WTC11 (cell line): ENCODE data around the gene DNTT. TPM values are rescaled to one million over a fixed set of nuclear protein-coding genes. Genes with fewer than 3 reads are reported as not detected.

ENCODE experiments used
- ATAC-seq: fragments of 200-7000 bp; cut with Tn5 transposase; 2 replicates; pipeline ENCODE4 v1.10.0; 2021; ENCODE audit warnings: mild to moderate bottlenecking, moderate library complexity
- CTCF ChIA-PET: fragments of 300-600 bp; sonication (Branson Sonifier 250); formaldehyde crosslinking; loops from one replicate; lab custom pipeline; 2021; ENCODE audit warnings: antibody characterized with exemption; lab: Charles Lee
- POLR2A ChIA-PET: fragments of 350-600 bp; sonication (Branson Sonifier 250); formaldehyde crosslinking; loops from one replicate; lab custom pipeline; 2021; ENCODE audit warnings: antibody characterized with exemption; lab: Charles Lee
- DNase-seq: peaks from one replicate; pipeline ENCODE4 v3.0.0; 2021; ENCODE audit warnings: low spot score
- H3K27ac Mint-ChIP-seq: 2 replicates; pipeline ENCODE4 v1.8.0; 2021; ENCODE audit warnings: mixed read lengths
- H3K27me3 Mint-ChIP-seq: 2 replicates; pipeline ENCODE4 v1.8.0; 2021; ENCODE audit warnings: low read depth, mild to moderate bottlenecking, moderate library complexity, mixed read lengths
- H3K36me3 Mint-ChIP-seq: 2 replicates; pipeline ENCODE4 v1.8.0; 2021; ENCODE audit warnings: mixed read lengths
- H3K4me1 Mint-ChIP-seq: 2 replicates; pipeline ENCODE4 v1.8.0; 2022; ENCODE audit warnings: mixed read lengths
- H3K4me3 Mint-ChIP-seq: 2 replicates; pipeline ENCODE4 v1.8.0; 2021; ENCODE audit warnings: mild to moderate bottlenecking, moderate library complexity, mixed read lengths
- H3K9me3 Mint-ChIP-seq: 2 replicates; pipeline ENCODE4 v1.8.0; 2021; ENCODE audit warnings: mixed read lengths
- AR ChIP-seq: fragments of 250-450 bp; sonication (Bioruptor Pico); IDR thresholded peaks from 2 replicates; pipeline ENCODE4 v1.9.0; 2021; ENCODE audit warnings: mild to moderate bottlenecking
- CREB1 ChIP-seq: sonication (generic); formaldehyde crosslinking; IDR thresholded peaks from 2 replicates; pipeline ENCODE4 v1.8.0; 2023; ENCODE audit warnings: mild to moderate bottlenecking, missing genetic modification reagents
- CTCF ChIP-seq: fragments of 200-600 bp; IDR thresholded peaks from 2 replicates; pipeline ENCODE4 v1.8.0; 2022; ENCODE audit warnings: antibody characterized with exemption
- ERG ChIP-seq: fragments of 250-450 bp; sonication (Bioruptor Pico); IDR thresholded peaks from 2 replicates; pipeline ENCODE4 v1.8.0; 2021; ENCODE audit warnings: mild to moderate bottlenecking
- ESRRA ChIP-seq: sonication (generic); formaldehyde crosslinking; IDR thresholded peaks from 2 replicates; pipeline ENCODE4 v1.8.1; 2022; ENCODE audit warnings: mild to moderate bottlenecking, missing genetic modification reagents, borderline replicate concordance
- ETV6 ChIP-seq: sonication (generic); formaldehyde crosslinking; IDR thresholded peaks from 2 replicates; pipeline ENCODE4 v1.8.1; 2022; ENCODE audit warnings: mild to moderate bottlenecking, missing genetic modification reagents
- FOXP1 ChIP-seq: sonication (generic); formaldehyde crosslinking; IDR thresholded peaks from 2 replicates; pipeline ENCODE4 v1.8.0; 2022; ENCODE audit warnings: missing genetic modification reagents, mild to moderate bottlenecking, moderate library complexity, borderline replicate concordance
- GTF2I ChIP-seq: fragments of 250-450 bp; sonication (Bioruptor Pico); conservative IDR thresholded peaks from 2 replicates; pipeline ENCODE4 v1.4.0; 2021; ENCODE audit warnings: mild to moderate bottlenecking
- MLX ChIP-seq: sonication (generic); formaldehyde crosslinking; IDR thresholded peaks from 2 replicates; pipeline ENCODE4 v1.8.1; 2023; ENCODE audit warnings: mild to moderate bottlenecking, missing genetic modification reagents, moderate library complexity
- MYBL2 ChIP-seq: sonication (generic); formaldehyde crosslinking; IDR thresholded peaks from 2 replicates; pipeline ENCODE4 v1.8.1; 2023; ENCODE audit warnings: mild to moderate bottlenecking, moderate library complexity, missing genetic modification reagents
- NFATC4 ChIP-seq: fragments of 250-450 bp; sonication (Bioruptor Pico); IDR thresholded peaks from 2 replicates; pipeline ENCODE4 v1.9.0; 2021; ENCODE audit warnings: mild to moderate bottlenecking
- NFE2L1 ChIP-seq: sonication (generic); formaldehyde crosslinking; IDR thresholded peaks from 2 replicates; pipeline ENCODE4 v1.8.1; 2023; ENCODE audit warnings: missing genetic modification reagents
- RELA ChIP-seq: sonication (generic); formaldehyde crosslinking; IDR thresholded peaks from 2 replicates; pipeline ENCODE4 v1.8.1; 2022; ENCODE audit warnings: missing genetic modification reagents, mild to moderate bottlenecking, borderline replicate concordance
- TEAD1 ChIP-seq: sonication (generic); formaldehyde crosslinking; IDR thresholded peaks from 2 replicates; pipeline ENCODE4 v1.8.0; 2022; ENCODE audit warnings: mild to moderate bottlenecking, missing genetic modification reagents
- ZNF121 ChIP-seq: sonication (generic); formaldehyde crosslinking; IDR thresholded peaks from 2 replicates; pipeline ENCODE4 v1.8.0; 2023; ENCODE audit warnings: missing genetic modification reagents
- ZNF423 ChIP-seq: fragments of 250-450 bp; sonication (Bioruptor Pico); IDR thresholded peaks from 2 replicates; pipeline ENCODE4 v2.1.2; 2022; ENCODE audit warnings: mild to moderate bottlenecking, moderate library complexity
- ZNF512 ChIP-seq: sonication (generic); formaldehyde crosslinking; IDR thresholded peaks from 2 replicates; pipeline ENCODE4 v1.8.1; 2022; ENCODE audit warnings: missing genetic modification reagents, borderline replicate concordance
- total RNA-seq: library from RNA; stranded (reverse); gene quantifications from 3 replicates; pipeline ENCODE4 v1.2.3, GENCODE V29; 2021

Gene DNTT
- total RNA-seq, 1 experiment from 2014 or later, result not detected

GRCh38 chr10:96264938-96265337 is 39.3 kb upstream of the DNTT start:
- Mint-ChIP-seq H3K4me3 (no peak overlapping the region), H3K9me3 (no peaks in the 10 kb centered on the region), H3K27ac (no peak overlapping the region), H3K4me1 (peaks cover 6% of the 10 kb centered on the region), H3K36me3 (no peaks in the 10 kb centered on the region), H3K27me3 (no peaks in the 10 kb centered on the region; the same call in 1 of the 2 replicates)
- TF ChIP-seq NFE2L1, result no peak
- no peak for DNase-seq
- ChIA-PET POLR2A (interaction anchor here (0.6 kb wide), 1 partner anchor 37 kb away, joined by 3 read pairs; no protein-coding TSS in a partner anchor), CTCF (interaction anchor here (1.5 kb wide), 1 partner anchor 35 kb away, joined by 5 read pairs; no protein-coding TSS in a partner anchor)
- ATAC-seq, result no peak

GRCh38 chr10:96266118-96266770 is 38.0 kb upstream of the DNTT start:
- no peaks in the 10 kb centered on the region for H3K9me3 Mint-ChIP-seq
- DNase-seq (no peak), ATAC-seq (no peak)
- peaks cover 7% of the 10 kb centered on the region for H3K4me1 Mint-ChIP-seq
- CTCF ChIA-PET, result interaction anchor here (1.5 kb wide), 1 partner anchor 37 kb away, joined by 5 read pairs; no protein-coding TSS in a partner anchor
- POLR2A ChIA-PET, result no interaction called here
- H3K27me3 Mint-ChIP-seq, result no peaks in the 10 kb centered on the region; the same call in 1 of the 2 replicates
- no peak overlapping the region for H3K4me3 Mint-ChIP-seq
- no peak for TF ChIP-seq ZNF121
- TF ChIP-seq CTCF, result no peak
- no peak for TF ChIP-seq MLX
- no peak for TF ChIP-seq FOXP1
- no peak for TF ChIP-seq ETV6 (CRISPR knock-in tag)
- no peak for TF ChIP-seq ZNF423 (CRISPR knock-in tag)
- TF ChIP-seq NFATC4 (CRISPR knock-in tag), result no peak
- no peak for TF ChIP-seq AR (CRISPR knock-in tag)
- TF ChIP-seq TEAD1 (CRISPR knock-in tag), result no peak
- no peak for TF ChIP-seq ESRRA (CRISPR knock-in tag)
- TF ChIP-seq RELA (CRISPR knock-in tag), result no peak
- TF ChIP-seq ZNF512 (CRISPR knock-in tag), result no peak
- TF ChIP-seq CREB1 (CRISPR knock-in tag), result no peak
- no peak for TF ChIP-seq ERG (CRISPR knock-in tag)
- TF ChIP-seq NFE2L1, result no peak
- no peak for TF ChIP-seq GTF2I (CRISPR knock-in tag)
- TF ChIP-seq MYBL2 (CRISPR knock-in tag), result no peak
- H3K36me3 Mint-ChIP-seq, result no peaks in the 10 kb centered on the region
- no peak overlapping the region for H3K27ac Mint-ChIP-seq
